Measurements from ENCODE around the gene NADK2.

Gene NADK2

DNA sequence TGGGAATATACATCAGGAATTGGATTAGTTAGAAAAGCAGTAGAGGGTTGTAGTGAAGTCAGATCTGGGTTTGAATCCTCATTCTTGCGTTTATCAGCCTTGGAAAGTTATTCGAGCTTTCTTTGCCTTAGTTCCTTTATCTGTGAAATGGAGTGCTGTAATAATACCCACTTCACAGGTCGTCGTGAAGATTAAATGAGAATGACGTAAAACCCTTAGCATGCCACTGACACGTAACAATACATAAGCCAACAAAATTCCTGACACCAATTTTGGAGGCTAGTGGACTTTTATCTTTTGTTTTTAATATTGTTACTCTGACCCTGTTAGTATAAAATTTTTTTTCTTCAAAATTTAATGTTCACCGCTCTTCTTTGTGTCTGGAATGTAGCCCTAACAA lies 86.4 kb downstream of the NADK2 start:
- no peak overlapping the region for H3K27ac ChIP-seq (replicated peaks)
- H3K4me3 ChIP-seq (replicated peaks; ENCODE audit: insufficient read depth, low read length): no peak overlapping the region
- TF ChIP-seq SPI1 (IDR thresholded peaks at IDR 0.05; ENCODE audit: borderline replicate concordance, low read depth) (no peak), GABPA (IDR thresholded peaks at IDR 0.05; ENCODE audit: low read depth) (no peak), POLR2AphosphoS5 (IDR thresholded peaks at IDR 0.05; ENCODE audit: low read depth) (no peak)
- TF ChIP-seq, protein P1, sequence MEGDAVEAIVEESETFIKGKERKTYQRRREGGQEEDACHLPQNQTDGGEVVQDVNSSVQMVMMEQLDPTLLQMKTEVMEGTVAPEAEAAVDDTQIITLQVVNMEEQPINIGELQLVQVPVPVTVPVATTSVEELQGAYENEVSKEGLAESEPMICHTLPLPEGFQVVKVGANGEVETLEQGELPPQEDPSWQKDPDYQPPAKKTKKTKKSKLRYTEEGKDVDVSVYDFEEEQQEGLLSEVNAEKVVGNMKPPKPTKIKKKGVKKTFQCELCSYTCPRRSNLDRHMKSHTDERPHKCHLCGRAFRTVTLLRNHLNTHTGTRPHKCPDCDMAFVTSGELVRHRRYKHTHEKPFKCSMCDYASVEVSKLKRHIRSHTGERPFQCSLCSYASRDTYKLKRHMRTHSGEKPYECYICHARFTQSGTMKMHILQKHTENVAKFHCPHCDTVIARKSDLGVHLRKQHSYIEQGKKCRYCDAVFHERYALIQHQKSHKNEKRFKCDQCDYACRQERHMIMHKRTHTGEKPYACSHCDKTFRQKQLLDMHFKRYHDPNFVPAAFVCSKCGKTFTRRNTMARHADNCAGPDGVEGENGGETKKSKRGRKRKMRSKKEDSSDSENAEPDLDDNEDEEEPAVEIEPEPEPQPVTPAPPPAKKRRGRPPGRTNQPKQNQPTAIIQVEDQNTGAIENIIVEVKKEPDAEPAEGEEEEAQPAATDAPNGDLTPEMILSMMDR (IDR thresholded peaks at IDR 0.05; ENCODE audit: insufficient read depth, low read length): no peak
- TF ChIP-seq, protein P2, sequence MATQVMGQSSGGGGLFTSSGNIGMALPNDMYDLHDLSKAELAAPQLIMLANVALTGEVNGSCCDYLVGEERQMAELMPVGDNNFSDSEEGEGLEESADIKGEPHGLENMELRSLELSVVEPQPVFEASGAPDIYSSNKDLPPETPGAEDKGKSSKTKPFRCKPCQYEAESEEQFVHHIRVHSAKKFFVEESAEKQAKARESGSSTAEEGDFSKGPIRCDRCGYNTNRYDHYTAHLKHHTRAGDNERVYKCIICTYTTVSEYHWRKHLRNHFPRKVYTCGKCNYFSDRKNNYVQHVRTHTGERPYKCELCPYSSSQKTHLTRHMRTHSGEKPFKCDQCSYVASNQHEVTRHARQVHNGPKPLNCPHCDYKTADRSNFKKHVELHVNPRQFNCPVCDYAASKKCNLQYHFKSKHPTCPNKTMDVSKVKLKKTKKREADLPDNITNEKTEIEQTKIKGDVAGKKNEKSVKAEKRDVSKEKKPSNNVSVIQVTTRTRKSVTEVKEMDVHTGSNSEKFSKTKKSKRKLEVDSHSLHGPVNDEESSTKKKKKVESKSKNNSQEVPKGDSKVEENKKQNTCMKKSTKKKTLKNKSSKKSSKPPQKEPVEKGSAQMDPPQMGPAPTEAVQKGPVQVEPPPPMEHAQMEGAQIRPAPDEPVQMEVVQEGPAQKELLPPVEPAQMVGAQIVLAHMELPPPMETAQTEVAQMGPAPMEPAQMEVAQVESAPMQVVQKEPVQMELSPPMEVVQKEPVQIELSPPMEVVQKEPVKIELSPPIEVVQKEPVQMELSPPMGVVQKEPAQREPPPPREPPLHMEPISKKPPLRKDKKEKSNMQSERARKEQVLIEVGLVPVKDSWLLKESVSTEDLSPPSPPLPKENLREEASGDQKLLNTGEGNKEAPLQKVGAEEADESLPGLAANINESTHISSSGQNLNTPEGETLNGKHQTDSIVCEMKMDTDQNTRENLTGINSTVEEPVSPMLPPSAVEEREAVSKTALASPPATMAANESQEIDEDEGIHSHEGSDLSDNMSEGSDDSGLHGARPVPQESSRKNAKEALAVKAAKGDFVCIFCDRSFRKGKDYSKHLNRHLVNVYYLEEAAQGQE (IDR thresholded peaks at IDR 0.05; ENCODE audit: insufficient replicate concordance, low read depth): no peak

DNA sequence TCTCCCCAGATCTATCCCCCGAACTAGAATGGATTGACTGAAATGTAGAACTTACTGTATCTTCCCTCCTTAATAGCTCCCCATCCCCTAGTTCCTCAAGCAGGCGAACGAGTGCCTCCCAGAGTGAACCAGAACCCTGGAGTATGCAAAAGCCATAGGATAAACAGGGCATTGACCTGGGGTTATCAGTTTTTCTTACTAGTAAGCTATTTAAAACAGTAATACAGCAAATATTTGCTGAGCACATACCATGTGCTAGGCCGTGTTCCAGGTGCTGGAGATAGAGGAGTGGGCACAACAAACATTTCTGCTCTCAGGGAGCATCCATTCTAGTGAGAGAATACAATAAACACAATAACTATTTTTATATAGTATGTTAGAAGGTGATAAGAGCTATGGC lies 88.0 kb downstream of the NADK2 start:
- H3K4me3 ChIP-seq (replicated peaks; ENCODE audit: insufficient read depth, low read length): peak overlapping the region; percentile 89; the same call in 1 of the 2 replicates
- TF ChIP-seq SPI1 (IDR thresholded peaks at IDR 0.05; ENCODE audit: borderline replicate concordance, low read depth): no peak
- TF ChIP-seq, protein P1 (IDR thresholded peaks at IDR 0.05; ENCODE audit: insufficient read depth, low read length): no peak
- no peak for TF ChIP-seq GABPA (IDR thresholded peaks at IDR 0.05; ENCODE audit: low read depth)
- TF ChIP-seq, protein P2 (IDR thresholded peaks at IDR 0.05; ENCODE audit: insufficient replicate concordance, low read depth): no peak
- TF ChIP-seq POLR2AphosphoS5 (IDR thresholded peaks at IDR 0.05; ENCODE audit: low read depth): no peak

More for the DNA sequence above, 86.4 kb downstream of the NADK2 start:
- DNase-seq (ENCODE audit: low read depth in 1 of 2, low spot score in 1 of 2): no peak
- no peaks in the 10 kb centered on the region for H3K27me3 ChIP-seq (ENCODE audit: insufficient read depth, poor library complexity, severe bottlenecking)

DNA sequence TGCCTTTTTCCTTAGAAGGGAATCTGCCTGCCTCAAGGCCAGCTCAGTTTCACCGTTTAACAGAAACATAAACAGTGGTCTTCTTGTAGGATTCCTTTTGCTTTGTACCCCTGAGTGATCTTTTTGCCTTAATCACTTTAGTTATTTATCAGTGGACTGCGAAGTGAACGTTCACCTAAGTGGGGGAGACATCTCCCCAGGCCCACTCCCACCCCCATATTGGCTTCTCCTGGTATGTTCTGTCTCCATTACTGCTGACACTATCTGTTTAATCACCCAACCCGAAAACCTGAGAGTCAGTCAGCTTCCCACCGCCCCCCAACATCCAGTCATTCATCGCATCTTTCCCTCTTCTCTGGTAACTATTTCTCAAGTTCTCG lies 88.4 kb downstream of the NADK2 start:
- Histone ChIP-seq H3K27ac (replicated peaks) (peak overlapping the region; percentile 87; the same call in 1 of the 2 replicates), H3K27me3 (ENCODE audit: insufficient read depth, poor library complexity, severe bottlenecking) (no peaks in the 10 kb centered on the region), H3K4me3 (replicated peaks; ENCODE audit: insufficient read depth, low read length) (peak overlapping the region; percentile 89)
- TF ChIP-seq, protein P2 (IDR thresholded peaks at IDR 0.05; ENCODE audit: insufficient replicate concordance, low read depth): no peak
- DNase-seq (ENCODE audit: low read depth in 1 of 2, low spot score in 1 of 2): no peak

More for the DNA sequence above, 88.0 kb downstream of the NADK2 start:
- no peak for DNase-seq (ENCODE audit: low read depth in 1 of 2, low spot score in 1 of 2)
- no peaks in the 10 kb centered on the region for H3K27me3 ChIP-seq (ENCODE audit: insufficient read depth, poor library complexity, severe bottlenecking)
- H3K27ac ChIP-seq (replicated peaks): no peak overlapping the region

All from HL-60 (cell line).